HepG2 (cell line): ENCODE measurements around the gene APEX1. TPM values are rescaled to one million over a fixed set of nuclear protein-coding genes. Genes with fewer than 3 reads are reported as not detected.

Experiments used
- BORCS8-MEF2B ChIP-seq: sonication (generic); formaldehyde crosslinking; IDR thresholded peaks from 2 replicates; pipeline ENCODE4 v1.8.0; 2022; ENCODE audit warnings: mild to moderate bottlenecking, missing genetic modification reagents
- CREB1 ChIP-seq, 2 experiments: fragments of 450-650 bp in 1 of 2; IDR thresholded peaks; 2 replicates each; pipeline ENCODE4 v1.6.1; 2016 to 2017; ENCODE audit warnings: control low read depth in 1 of 2, mild to moderate bottlenecking in 1 of 2, missing compliant biosample characterization in 1 of 2, missing genetic modification characterization in 1 of 2
- DPF2 ChIP-seq: sonication (generic); formaldehyde crosslinking; IDR thresholded peaks from 2 replicates; pipeline ENCODE4 v1.4.0; 2020; ENCODE audit warnings: mild to moderate bottlenecking, low read depth, missing genetic modification reagents, borderline replicate concordance
- GZF1 ChIP-seq: sonication (generic); formaldehyde crosslinking; IDR thresholded peaks from 2 replicates; pipeline ENCODE4 v1.5.1; 2020; ENCODE audit warnings: mild to moderate bottlenecking, missing genetic modification reagents
- IKZF4 ChIP-seq: sonication (generic); formaldehyde crosslinking; IDR thresholded peaks from 2 replicates; pipeline ENCODE4 v1.5.1; 2020; ENCODE audit warnings: borderline replicate concordance, mild to moderate bottlenecking, low read depth, missing genetic modification reagents; ENCODE audit errors: not compliant biosample characterization
- MTA1 ChIP-seq: sonication (generic); formaldehyde crosslinking; IDR thresholded peaks from 2 replicates; pipeline ENCODE4 v1.4.0; 2020; ENCODE audit warnings: missing genetic modification reagents, mild to moderate bottlenecking, borderline replicate concordance
- PCBP2 ChIP-seq: fragments of 200-400 bp; formaldehyde crosslinking; optimal IDR thresholded peaks from 2 replicates; pipeline ENCODE3; 2018; ENCODE audit warnings: low read length, low read depth; ENCODE audit not compliant: poor library complexity, severe bottlenecking
- SETDB1 ChIP-seq: sonication (generic); formaldehyde crosslinking; IDR thresholded peaks from 2 replicates; pipeline ENCODE4 v1.5.1; 2020; ENCODE audit warnings: missing genetic modification reagents, mild to moderate bottlenecking, borderline replicate concordance
- SMARCC2 ChIP-seq: fragments of 450-650 bp; IDR thresholded peaks from 2 replicates; pipeline ENCODE4 v1.6.1; 2017; ENCODE audit warnings: antibody characterized with exemption, mild to moderate bottlenecking
- SRSF1 ChIP-seq: fragments of 200-400 bp; formaldehyde crosslinking; optimal IDR thresholded peaks from 2 replicates; pipeline ENCODE3; 2017; ENCODE audit warnings: mild to moderate bottlenecking, low read depth, low read length, moderate library complexity
- TBP ChIP-seq: sonication (generic); formaldehyde crosslinking; IDR thresholded peaks from 2 replicates; pipeline ENCODE4 v1.5.0; 2020; ENCODE audit warnings: missing genetic modification reagents
- TEAD2 ChIP-seq: sonication (generic); formaldehyde crosslinking; IDR thresholded peaks from 2 replicates; pipeline ENCODE4 v1.9.0; 2021; ENCODE audit warnings: missing genetic modification reagents
- ZNF292 ChIP-seq: sonication (generic); formaldehyde crosslinking; IDR thresholded peaks from 2 replicates; pipeline ENCODE4 v1.8.1; 2022; ENCODE audit warnings: mild to moderate bottlenecking, low read depth, missing genetic modification reagents, borderline replicate concordance
- ZNF44 ChIP-seq: sonication (generic); formaldehyde crosslinking; IDR thresholded peaks from 2 replicates; pipeline ENCODE4 v1.5.1; 2020; ENCODE audit warnings: mild to moderate bottlenecking, missing genetic modification reagents
- ZNF629 ChIP-seq: sonication (generic); formaldehyde crosslinking; conservative IDR thresholded peaks from 2 replicates; pipeline ENCODE4 v1.5.0; 2020; ENCODE audit warnings: missing genetic modification reagents
- ZNF7 ChIP-seq: IDR thresholded peaks from 2 replicates; pipeline ENCODE4 v1.6.1; 2016; ENCODE audit warnings: missing biosample characterization, missing genetic modification reagents
- polyA plus RNA-seq, 8 experiments: library from polyadenylated mRNA; depleted of rRNA in 3 of 8; stranded (reverse) in 7 of 8; unstranded in 1 of 8; fragments of >200 nt; fragmentation: Illumina TruSeq in 4 of 8; extraction: Trizol in 4 of 8; gene quantifications; 2 replicates each; pipeline versions ENCODE4 v1.2.1 to v1.2.3, GENCODE V29; 2011 to 2016; ENCODE audit warnings: low read depth in 4 of 8, missing spikeins in 1 of 8, mixed read lengths in 1 of 8; ENCODE audit not compliant: insufficient read depth in 1 of 8
- total RNA-seq, 5 experiments: library from RNA; depleted of rRNA; stranded (reverse); fragments of >200 nt; fragmentation: Illumina TruSeq; extraction: Trizol; gene quantifications; 2 replicates each; pipeline ENCODE4 v1.2.3, GENCODE V29; 2016; ENCODE audit warnings: low read depth in 1 of 5
- TF ChIP-seq, protein P1 (sequence below): sonication (generic); formaldehyde crosslinking; IDR thresholded peaks from 2 replicates; pipeline ENCODE4 v1.5.1; 2020; ENCODE audit warnings: mild to moderate bottlenecking, missing genetic modification reagents, borderline replicate concordance
- TF ChIP-seq, protein P2 (sequence below): sonication (generic); formaldehyde crosslinking; IDR thresholded peaks from 2 replicates; pipeline ENCODE4 v1.8.1; 2023; ENCODE audit warnings: mild to moderate bottlenecking, inconsistent platforms, moderate library complexity, missing genetic modification reagents, borderline replicate concordance
- TF ChIP-seq, protein P3 (sequence below): sonication (generic); formaldehyde crosslinking; IDR thresholded peaks from 2 replicates; pipeline ENCODE4 v1.4.0; 2020; ENCODE audit warnings: mild to moderate bottlenecking, missing genetic modification reagents
- TF ChIP-seq, protein P4 (sequence below): sonication (generic); formaldehyde crosslinking; IDR thresholded peaks from 2 replicates; pipeline ENCODE4 v1.5.0; 2020; ENCODE audit warnings: mild to moderate bottlenecking, missing genetic modification reagents

APEX1 gene
- total and polyA plus RNA-seq, 2 of the 13 experiments (the other 11 are each of a cell fraction or from before 2014, with no cell fraction given), result 171 to 405 TPM

DNA sequence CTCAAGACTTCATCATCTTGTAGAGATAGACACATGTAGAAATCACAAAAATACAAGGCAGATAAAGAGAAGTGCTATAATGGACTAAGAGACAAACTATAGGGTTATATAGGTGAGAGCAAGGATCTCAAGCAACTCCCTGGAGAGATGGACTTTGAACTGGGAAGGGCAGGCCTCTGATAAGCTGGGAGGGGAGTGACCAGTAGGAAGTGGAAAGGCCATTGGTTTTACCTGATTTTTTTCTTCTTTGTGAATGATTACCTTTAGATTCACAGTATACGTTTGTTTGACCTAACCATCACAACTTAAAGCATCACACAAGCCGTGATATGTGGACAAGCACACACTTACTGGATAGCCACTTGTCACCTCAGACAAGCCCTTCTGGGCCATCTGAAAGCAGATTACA, 36.5 kb upstream of the APEX1 start (continued):
- TF ChIP-seq MTA1 (CRISPR knock-in tag) (no peak), SRSF1 (no peak), ZNF292 (CRISPR knock-in tag) (no peak), PCBP2 (no peak), GZF1 (CRISPR knock-in tag) (no peak), TEAD2 (no peak), SETDB1 (CRISPR knock-in tag) (no peak), SMARCC2 (no peak), TBP (no peak), IKZF4 (CRISPR knock-in tag) (no peak), BORCS8-MEF2B (CRISPR knock-in tag) (no peak), ZNF7 (CRISPR knock-in tag) (no peak), ZNF44 (CRISPR knock-in tag) (no peak), DPF2 (CRISPR knock-in tag) (no peak), CREB1 (IDR thresholded peaks at IDR 0.05) (no peak), CREB1 (CRISPR knock-in tag; IDR thresholded peaks at IDR 0.05) (0 out of 2 replicates have a peak, but pooled peaks have one; percentile 25), ZNF629 (no peak)
- TF ChIP-seq, protein P1, sequence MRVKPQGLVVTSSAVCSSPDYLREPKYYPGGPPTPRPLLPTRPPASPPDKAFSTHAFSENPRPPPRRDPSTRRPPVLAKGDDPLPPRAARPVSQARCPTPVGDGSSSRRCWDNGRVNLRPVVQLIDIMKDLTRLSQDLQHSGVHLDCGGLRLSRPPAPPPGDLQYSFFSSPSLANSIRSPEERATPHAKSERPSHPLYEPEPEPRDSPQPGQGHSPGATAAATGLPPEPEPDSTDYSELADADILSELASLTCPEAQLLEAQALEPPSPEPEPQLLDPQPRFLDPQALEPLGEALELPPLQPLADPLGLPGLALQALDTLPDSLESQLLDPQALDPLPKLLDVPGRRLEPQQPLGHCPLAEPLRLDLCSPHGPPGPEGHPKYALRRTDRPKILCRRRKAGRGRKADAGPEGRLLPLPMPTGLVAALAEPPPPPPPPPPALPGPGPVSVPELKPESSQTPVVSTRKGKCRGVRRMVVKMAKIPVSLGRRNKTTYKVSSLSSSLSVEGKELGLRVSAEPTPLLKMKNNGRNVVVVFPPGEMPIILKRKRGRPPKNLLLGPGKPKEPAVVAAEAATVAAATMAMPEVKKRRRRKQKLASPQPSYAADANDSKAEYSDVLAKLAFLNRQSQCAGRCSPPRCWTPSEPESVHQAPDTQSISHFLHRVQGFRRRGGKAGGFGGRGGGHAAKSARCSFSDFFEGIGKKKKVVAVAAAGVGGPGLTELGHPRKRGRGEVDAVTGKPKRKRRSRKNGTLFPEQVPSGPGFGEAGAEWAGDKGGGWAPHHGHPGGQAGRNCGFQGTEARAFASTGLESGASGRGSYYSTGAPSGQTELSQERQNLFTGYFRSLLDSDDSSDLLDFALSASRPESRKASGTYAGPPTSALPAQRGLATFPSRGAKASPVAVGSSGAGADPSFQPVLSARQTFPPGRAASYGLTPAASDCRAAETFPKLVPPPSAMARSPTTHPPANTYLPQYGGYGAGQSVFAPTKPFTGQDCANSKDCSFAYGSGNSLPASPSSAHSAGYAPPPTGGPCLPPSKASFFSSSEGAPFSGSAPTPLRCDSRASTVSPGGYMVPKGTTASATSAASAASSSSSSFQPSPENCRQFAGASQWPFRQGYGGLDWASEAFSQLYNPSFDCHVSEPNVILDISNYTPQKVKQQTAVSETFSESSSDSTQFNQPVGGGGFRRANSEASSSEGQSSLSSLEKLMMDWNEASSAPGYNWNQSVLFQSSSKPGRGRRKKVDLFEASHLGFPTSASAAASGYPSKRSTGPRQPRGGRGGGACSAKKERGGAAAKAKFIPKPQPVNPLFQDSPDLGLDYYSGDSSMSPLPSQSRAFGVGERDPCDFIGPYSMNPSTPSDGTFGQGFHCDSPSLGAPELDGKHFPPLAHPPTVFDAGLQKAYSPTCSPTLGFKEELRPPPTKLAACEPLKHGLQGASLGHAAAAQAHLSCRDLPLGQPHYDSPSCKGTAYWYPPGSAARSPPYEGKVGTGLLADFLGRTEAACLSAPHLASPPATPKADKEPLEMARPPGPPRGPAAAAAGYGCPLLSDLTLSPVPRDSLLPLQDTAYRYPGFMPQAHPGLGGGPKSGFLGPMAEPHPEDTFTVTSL, result no peak
- TF ChIP-seq, protein P2, sequence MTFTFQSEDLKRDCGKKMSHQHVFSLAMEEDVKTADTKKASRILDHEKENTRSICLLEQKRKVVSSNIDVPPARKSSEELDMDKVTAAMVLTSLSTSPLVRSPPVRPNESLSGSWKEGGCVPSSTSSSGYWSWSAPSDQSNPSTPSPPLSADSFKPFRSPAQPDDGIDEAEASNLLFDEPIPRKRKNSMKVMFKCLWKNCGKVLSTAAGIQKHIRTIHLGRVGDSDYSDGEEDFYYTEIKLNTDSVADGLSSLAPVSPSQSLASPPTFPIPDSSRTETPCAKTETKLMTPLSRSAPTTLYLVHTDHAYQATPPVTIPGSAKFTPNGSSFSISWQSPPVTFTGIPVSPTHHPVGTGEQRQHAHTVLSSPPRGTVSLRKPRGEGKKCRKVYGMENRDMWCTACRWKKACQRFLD (CRISPR knock-in tag), result no peak
- TF ChIP-seq, protein P3, sequence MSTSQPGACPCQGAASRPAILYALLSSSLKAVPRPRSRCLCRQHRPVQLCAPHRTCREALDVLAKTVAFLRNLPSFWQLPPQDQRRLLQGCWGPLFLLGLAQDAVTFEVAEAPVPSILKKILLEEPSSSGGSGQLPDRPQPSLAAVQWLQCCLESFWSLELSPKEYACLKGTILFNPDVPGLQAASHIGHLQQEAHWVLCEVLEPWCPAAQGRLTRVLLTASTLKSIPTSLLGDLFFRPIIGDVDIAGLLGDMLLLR (CRISPR knock-in tag), result no peak
- TF ChIP-seq, protein P4, sequence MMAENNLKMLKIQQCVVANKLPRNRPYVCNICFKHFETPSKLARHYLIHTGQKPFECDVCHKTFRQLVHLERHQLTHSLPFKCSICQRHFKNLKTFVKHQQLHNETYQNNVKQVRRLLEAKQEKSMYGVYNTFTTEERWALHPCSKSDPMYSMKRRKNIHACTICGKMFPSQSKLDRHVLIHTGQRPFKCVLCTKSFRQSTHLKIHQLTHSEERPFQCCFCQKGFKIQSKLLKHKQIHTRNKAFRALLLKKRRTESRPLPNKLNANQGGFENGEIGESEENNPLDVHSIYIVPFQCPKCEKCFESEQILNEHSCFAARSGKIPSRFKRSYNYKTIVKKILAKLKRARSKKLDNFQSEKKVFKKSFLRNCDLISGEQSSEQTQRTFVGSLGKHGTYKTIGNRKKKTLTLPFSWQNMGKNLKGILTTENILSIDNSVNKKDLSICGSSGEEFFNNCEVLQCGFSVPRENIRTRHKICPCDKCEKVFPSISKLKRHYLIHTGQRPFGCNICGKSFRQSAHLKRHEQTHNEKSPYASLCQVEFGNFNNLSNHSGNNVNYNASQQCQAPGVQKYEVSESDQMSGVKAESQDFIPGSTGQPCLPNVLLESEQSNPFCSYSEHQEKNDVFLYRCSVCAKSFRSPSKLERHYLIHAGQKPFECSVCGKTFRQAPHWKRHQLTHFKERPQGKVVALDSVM (CRISPR knock-in tag), result no peak
